Measurements from ENCODE around the gene TMEM272.

TMEM272 gene

GRCh38 chr13:51870616-51871015 lies 25.6 kb upstream of the TMEM272 start:
- in situ Hi-C loops (cut with MboI; ENCODE audit: low sequenced_read_pairs, unreplicated experiment) = no loop called here
- no peak for DNase-seq (ENCODE audit: low spot score)
- TF ChIP-seq, protein P1, sequence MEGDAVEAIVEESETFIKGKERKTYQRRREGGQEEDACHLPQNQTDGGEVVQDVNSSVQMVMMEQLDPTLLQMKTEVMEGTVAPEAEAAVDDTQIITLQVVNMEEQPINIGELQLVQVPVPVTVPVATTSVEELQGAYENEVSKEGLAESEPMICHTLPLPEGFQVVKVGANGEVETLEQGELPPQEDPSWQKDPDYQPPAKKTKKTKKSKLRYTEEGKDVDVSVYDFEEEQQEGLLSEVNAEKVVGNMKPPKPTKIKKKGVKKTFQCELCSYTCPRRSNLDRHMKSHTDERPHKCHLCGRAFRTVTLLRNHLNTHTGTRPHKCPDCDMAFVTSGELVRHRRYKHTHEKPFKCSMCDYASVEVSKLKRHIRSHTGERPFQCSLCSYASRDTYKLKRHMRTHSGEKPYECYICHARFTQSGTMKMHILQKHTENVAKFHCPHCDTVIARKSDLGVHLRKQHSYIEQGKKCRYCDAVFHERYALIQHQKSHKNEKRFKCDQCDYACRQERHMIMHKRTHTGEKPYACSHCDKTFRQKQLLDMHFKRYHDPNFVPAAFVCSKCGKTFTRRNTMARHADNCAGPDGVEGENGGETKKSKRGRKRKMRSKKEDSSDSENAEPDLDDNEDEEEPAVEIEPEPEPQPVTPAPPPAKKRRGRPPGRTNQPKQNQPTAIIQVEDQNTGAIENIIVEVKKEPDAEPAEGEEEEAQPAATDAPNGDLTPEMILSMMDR (IDR thresholded peaks at IDR 0.05; ENCODE audit: borderline replicate concordance, control extremely low read depth, extremely low read depth, insufficient read depth, missing control alignments) = no peak

- TF ChIP-seq, protein P1 (IDR thresholded peaks at IDR 0.05; ENCODE audit: borderline replicate concordance, control extremely low read depth, extremely low read depth, insufficient read depth, missing control alignments) = no peak
- DNase-seq (ENCODE audit: low spot score) = no peak
- in situ Hi-C loops (cut with MboI; ENCODE audit: low sequenced_read_pairs, unreplicated experiment) = no loop called here
Measured at GRCh38 chr13:51869916-51870315, 24.9 kb upstream of the TMEM272 start.

- TF ChIP-seq, protein P1 (IDR thresholded peaks at IDR 0.05; ENCODE audit: borderline replicate concordance, control extremely low read depth, extremely low read depth, insufficient read depth, missing control alignments) = no peak
- in situ Hi-C loops (cut with MboI; ENCODE audit: low sequenced_read_pairs, unreplicated experiment) = no loop called here
- no peak for DNase-seq (ENCODE audit: low spot score)
Measured at GRCh38 chr13:51867062-51867461, 22.1 kb upstream of the TMEM272 start.

- no peak for DNase-seq (ENCODE audit: low spot score)
- TF ChIP-seq, protein P1 (IDR thresholded peaks at IDR 0.05; ENCODE audit: borderline replicate concordance, control extremely low read depth, extremely low read depth, insufficient read depth, missing control alignments) = no peak
- in situ Hi-C loops (cut with MboI; ENCODE audit: low sequenced_read_pairs, unreplicated experiment) = no loop called here
Measured at GRCh38 chr13:51865838-51866237, 20.9 kb upstream of the TMEM272 start.

DNA sequence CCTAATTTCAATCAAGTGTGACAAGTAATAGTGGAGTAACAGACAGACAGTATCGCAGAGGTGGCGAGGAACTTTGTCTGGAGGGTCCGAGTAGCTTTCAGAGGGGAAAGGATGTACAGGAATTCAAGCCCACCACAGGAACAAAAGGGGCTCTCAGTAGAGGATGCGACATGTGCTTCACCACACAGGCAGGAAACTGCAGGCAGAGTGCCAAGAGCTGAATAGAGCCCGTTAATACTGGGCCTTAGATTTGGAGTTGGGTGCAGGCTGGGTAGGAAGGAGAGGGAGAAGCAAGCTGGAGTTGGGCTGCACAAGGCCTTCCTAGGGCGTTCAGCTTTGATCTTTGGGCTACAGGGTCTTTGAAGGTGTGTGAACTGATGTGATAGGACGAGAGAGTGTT lies 18.0 kb upstream of the TMEM272 start:
- TF ChIP-seq, protein P1 (IDR thresholded peaks at IDR 0.05; ENCODE audit: borderline replicate concordance, control extremely low read depth, extremely low read depth, insufficient read depth, missing control alignments) = no peak
- no peak for DNase-seq (ENCODE audit: low spot score)
- in situ Hi-C loops (cut with MboI; ENCODE audit: low sequenced_read_pairs, unreplicated experiment) = no loop called here

DNA sequence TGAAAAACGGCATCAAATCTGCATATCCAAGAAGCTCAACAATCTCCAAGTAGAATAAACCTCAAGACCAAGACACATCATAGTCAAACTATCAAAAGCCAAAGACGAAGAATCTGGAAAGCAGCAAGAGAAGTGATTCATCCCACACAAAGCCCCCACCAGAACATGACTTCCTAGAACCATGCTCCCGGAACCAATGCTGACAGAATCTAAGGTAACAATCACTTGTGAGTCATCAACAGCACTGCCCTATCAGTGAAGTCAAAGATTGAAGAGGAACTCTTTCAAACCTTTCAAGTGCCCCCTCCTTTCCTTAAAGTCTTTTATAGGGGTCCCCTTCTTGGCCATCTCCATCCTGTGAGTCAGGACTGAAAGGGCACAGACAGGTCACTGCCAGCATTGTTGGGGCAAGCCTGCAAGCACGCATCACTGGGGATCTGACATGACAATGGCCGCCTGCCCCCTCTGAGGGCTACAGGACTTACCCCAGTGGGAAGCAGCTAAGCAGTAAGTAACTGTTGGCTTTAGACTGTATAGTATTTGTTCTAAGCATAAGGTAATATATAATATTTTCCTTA lies 16.8 kb upstream of the TMEM272 start, which contains the start of gene CCDC70:
TSS of gene CCDC70 (plus strand) at position 247 of the 578 bp plus-strand sequence. CDS start 3,443 bp downstream, outside the sequence.
- no peak for DNase-seq (ENCODE audit: low spot score)
- in situ Hi-C loops (cut with MboI; ENCODE audit: low sequenced_read_pairs, unreplicated experiment) = no loop called here
- TF ChIP-seq, protein P1 (IDR thresholded peaks at IDR 0.05; ENCODE audit: borderline replicate concordance, control extremely low read depth, extremely low read depth, insufficient read depth, missing control alignments) = no peak

Data from GM13976 (cell line).